ENCODE measurements around the gene IL7R.

IL7R gene

DNA sequence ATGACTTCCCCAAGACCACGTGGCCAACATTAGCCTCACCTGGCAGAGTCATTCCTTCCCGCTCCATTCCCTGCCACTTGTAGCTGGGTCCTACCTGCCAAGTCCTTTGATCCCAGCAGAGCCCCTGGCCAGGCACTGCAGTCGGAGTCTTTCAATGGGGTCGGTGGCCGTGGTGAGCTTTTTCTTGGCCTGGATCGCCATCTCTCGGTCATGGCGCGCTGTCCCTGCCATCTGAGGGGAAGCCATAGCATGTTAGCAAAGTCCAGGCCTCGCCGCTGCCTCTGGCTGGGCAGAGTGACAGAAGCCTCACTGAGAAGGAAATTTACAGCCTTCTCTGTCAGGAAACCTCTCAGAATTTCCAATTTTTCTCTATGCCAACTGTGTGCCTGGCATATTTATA lies 64.2 kb downstream of the IL7R start:
- DNase-seq: no peak

DNA sequence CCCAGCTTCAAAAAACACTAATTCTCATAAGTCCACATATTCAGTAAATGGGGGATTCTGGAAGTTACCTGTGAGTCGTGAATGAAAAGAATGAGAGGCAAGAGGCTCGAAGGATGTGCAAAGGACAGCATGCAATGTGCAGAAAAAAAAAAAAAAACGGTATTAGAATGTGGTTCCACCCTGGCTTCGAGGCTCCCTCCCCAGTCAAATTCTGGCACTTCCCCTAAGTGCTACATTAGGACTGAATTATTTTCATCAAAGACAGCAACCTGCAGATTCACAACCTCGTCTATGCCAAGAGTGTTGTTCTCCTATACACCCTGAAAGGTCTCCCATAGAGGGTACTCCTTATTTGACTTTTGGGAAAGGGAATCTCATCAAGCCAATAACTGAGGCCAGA lies 65.2 kb downstream of the IL7R start:
- no peak for DNase-seq

DNA sequence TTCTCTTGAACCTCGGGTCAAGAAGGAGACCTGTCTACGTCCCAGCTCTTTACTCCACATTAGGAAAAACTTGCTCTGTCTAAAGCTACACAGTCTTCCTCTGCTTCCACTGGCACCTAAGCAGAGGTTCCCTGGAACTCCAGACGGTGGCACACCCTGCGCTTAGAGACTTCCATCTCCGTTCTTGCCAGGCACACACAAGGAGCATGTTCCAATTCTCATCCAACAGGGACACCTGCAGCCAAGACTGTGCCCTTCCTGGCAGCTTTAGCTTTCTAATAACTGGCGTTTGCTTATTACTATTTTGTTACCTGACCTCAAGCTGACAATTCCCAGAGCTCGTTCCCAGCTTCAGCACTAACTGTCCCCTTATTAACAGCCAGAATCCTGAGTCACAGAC lies 65.8 kb downstream of the IL7R start:
- DNase-seq: peak in 1 of 2 experiments; percentile 36

DNA sequence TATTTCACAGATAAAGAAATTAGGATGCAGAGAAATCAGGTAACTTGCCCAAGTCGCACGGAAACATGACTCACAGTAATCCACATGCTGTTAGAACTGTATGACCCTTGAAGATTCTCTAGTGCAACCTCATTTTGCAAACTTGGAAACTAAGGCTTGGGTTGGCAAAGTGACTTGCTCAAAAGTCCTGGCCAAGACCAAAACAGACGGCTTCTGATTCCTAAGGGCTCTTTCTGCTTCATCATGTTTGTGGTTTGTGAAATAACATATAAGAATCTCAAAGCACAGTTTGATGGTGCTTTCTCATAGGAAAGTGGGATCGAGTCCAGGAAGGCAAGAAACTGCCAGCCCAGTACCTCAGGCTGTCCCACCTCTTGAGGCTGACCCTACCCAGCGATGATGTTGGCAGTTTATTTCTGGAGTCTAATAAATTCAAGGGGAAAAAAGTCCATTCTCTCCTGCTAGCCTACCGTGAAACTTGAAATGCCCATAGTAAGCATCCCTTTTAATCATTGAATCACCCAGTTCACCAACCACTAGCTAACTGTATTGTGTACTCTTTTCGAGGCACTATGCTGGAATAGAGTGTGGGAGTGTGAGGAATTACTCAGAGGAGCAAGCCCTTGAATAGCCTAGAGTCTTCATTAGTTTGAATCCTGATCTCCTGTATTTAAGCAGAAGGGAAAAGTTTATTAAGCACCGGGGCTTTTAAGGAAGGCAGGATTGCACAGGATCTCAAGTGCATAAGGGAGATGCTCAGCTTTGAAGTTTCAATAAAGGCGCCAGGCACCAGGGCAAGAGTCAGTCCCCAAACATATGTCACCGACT lies 67.6 kb downstream of the IL7R start:
- DNase-seq: no peak

DNA sequence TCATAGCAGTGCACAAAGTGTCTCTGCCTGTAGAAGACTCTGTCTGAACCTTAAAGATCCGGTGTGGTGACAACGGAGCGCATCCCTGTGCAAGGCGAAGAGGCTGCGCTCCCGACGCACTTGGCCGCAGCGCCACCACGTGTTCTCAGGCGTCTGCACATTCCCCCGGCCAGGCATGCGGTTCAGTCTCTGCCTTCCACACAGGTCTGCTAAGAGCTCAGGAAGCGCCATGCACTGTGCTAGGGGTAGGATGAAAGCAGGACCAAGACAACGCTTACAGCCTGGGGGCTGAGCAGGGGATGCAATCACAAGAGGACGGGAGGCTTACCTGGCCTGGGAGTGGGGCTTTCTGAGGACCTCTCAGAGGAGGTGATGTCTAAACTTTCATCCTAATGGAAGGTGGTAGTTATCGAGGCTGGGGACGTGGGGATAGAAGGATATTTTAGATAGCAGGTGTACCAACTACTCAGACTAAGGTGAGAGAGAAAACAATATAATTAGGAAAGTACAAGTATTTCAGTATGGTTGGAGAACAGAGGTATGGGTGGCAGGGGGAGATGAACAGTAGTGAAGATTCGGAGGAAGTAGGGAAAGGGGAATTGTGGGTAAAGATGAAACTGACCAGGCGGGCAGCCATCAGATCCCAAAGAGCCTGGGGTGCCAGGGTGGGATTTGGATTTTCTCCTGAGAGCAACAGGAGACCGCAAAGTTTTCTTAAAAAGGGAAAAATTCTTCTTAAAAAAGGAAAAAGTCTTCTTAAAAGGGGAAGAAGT lies 68.4 kb downstream of the IL7R start:
- peak; percentile 33 to 73 for DNase-seq

DNA sequence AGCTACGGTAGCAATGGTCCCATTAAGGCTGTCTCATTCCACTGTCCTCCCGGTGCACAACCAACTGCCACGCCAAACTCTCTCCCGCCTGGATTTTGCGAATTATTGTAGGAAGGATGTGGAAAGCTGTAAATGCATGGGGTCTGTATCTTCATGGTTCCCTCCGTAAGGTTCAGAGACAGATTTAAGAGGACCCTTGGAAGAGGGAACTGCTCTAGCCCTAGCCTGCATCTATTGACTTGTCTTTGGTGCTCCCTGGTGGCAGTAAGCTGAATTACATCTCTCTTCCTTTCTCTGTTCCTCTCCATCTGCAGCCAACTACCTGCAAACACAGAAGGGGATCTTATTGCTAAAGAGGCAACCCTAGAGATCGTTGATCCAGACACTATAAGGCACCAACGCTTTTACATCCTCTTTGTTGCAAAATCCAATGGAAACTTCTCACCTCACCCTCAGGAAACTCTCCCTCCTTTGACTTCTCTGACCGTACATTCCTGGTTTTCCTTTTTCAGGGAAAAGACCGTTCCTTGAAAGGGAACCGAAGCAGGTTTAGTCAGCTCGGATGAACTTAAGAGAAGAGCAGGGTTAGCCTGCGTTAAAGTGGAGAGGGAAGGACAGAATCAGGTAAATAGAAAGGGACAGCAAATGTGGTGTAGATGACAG lies 69.8 kb downstream of the IL7R start:
- peak in 1 of 2 experiments; percentile 75 for DNase-seq
